ENCODE measurements around the gene CCR6.
A peak's percentile ranks its signal among the peaks of the same experiment; 100 is the strongest.

CCR6 gene

DNA sequence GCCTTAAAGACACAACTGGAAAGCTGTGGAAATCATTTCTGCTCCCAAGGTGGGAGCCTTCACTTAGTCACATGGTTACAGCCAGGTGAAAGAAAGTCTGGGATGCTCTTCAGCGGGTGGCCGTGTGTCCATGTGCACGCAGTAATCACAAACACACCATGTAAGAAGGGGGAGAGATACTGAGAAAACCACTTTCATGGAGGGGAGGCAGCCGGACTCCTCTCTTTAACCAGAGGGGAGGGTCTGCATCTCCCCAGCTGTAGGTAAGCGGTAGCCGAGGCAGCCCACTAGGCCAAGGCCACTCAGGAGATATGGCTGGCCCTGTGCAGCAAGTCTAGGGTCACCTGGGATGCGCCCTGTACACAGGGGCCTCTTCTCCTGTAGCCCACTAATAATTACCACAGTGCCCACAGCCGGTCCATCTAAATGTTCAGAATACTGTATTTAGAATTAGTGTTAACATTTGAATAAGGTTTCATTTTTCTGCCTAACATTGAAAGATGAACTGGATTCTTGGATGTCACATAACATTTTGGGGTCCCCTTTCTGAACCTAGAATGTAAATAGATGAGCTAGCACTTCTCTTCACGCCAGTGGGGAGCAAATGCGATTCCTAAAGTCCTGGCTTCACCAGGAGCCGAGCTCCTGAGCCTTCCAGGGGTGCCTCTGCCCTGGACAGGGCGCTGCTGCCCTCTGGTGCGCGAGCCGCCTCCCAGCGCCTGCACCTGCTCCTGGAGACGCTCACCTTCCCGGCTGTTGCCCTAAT lies 19.0 kb downstream of the CCR6 start:
- DNase-seq (ENCODE audit: low read depth), result peak; percentile 52
- no peak overlapping the region for H3K4me3 ChIP-seq (ENCODE audit: low read depth, low read length)
- TF ChIP-seq, protein P1, sequence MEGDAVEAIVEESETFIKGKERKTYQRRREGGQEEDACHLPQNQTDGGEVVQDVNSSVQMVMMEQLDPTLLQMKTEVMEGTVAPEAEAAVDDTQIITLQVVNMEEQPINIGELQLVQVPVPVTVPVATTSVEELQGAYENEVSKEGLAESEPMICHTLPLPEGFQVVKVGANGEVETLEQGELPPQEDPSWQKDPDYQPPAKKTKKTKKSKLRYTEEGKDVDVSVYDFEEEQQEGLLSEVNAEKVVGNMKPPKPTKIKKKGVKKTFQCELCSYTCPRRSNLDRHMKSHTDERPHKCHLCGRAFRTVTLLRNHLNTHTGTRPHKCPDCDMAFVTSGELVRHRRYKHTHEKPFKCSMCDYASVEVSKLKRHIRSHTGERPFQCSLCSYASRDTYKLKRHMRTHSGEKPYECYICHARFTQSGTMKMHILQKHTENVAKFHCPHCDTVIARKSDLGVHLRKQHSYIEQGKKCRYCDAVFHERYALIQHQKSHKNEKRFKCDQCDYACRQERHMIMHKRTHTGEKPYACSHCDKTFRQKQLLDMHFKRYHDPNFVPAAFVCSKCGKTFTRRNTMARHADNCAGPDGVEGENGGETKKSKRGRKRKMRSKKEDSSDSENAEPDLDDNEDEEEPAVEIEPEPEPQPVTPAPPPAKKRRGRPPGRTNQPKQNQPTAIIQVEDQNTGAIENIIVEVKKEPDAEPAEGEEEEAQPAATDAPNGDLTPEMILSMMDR (IDR thresholded peaks at IDR 0.05; ENCODE audit: low read depth, low read length), result peak; percentile 64
- no peak; the same call in 1 of the 2 replicates for TF ChIP-seq MYC (IDR thresholded peaks at IDR 0.05; ENCODE audit: low read depth, low read length)

DNA sequence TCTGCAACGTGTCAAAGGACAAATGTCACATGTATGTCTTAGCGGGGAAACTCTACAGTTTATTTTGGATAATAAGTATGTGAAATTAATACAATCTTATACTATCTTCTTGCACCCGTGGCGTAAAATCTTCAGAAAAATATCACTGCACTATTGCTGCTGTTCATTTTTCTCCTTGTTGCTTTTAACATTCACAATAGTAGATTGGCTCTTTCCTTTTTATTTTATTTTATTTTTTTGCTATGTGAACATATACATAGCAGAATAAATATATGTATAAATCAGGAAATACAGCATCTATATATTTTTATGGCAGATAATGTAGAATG lies 19.5 kb downstream of the CCR6 start:
- TF ChIP-seq, protein P2, sequence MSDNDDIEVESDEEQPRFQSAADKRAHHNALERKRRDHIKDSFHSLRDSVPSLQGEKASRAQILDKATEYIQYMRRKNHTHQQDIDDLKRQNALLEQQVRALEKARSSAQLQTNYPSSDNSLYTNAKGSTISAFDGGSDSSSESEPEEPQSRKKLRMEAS (IDR thresholded peaks at IDR 0.05; ENCODE audit: low read depth, low read length), result peak; percentile 40; the same call in 1 of the 2 replicates
- TF ChIP-seq, protein P1 (IDR thresholded peaks at IDR 0.05; ENCODE audit: low read depth, low read length), result no peak
- no peak for TF ChIP-seq POLR2A (IDR thresholded peaks at IDR 0.05; ENCODE audit: extremely low read depth, insufficient read length)
- TF ChIP-seq MYC (IDR thresholded peaks at IDR 0.05; ENCODE audit: low read depth, low read length), result no peak

DNA sequence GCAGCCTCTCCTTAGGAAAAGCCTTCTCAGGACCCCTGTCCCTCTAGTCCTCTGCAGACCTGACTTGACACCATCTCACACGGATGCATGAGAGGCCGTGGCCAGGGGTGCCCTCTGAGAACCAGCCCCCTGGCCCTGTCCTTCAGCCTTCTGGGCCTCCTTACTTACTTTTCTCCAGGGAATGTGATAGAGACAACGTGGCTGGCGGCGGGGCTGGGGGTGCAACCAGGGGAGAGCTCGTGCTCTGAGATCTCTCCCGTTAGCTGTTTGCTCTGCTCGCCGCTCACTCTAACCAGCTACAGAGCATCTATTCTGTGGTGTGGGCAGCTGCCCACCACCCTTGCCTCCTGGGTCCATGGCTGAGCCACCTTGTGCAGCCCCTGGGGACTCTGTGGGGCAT lies 20.1 kb downstream of the CCR6 start:
- no peak overlapping the region for H3K4me3 ChIP-seq (ENCODE audit: low read depth, low read length)
- DNase-seq (ENCODE audit: low read depth), result no peak
- no peak for TF ChIP-seq POLR2A (IDR thresholded peaks at IDR 0.05; ENCODE audit: extremely low read depth, insufficient read length)
- TF ChIP-seq, protein P2 (IDR thresholded peaks at IDR 0.05; ENCODE audit: low read depth, low read length), result no peak
- TF ChIP-seq, protein P1 (IDR thresholded peaks at IDR 0.05; ENCODE audit: low read depth, low read length), result no peak
- TF ChIP-seq MYC (IDR thresholded peaks at IDR 0.05; ENCODE audit: low read depth, low read length), result no peak

More for the DNA sequence above, 19.5 kb downstream of the CCR6 start:
- no peak overlapping the region for H3K4me3 ChIP-seq (ENCODE audit: low read depth, low read length)
- no peak for DNase-seq (ENCODE audit: low read depth)

DNA sequence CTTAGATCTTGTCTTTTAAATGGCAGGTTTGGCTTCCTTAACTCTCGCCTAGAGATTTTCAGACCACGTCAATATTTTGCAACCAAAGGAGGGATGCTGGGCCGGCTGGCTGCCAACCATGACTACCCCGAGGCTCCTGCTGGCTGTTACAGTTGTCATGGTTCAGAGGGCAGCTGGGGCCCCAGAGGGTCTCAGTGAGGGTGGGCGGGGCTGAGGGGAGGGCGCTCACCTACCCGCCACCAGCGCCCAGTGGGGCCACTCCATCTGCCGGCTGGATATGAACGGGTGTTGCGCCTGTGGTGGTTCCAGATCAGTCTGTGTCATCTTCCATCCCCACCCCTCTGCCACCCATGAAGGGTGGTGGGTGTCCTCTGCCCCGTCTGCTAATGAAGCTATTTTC lies 22.6 kb downstream of the CCR6 start:
- TF ChIP-seq, protein P2 (IDR thresholded peaks at IDR 0.05; ENCODE audit: low read depth, low read length), result no peak
- TF ChIP-seq, protein P1 (IDR thresholded peaks at IDR 0.05; ENCODE audit: low read depth, low read length), result no peak
- no peak for TF ChIP-seq POLR2A (IDR thresholded peaks at IDR 0.05; ENCODE audit: extremely low read depth, insufficient read length)
- TF ChIP-seq MYC (IDR thresholded peaks at IDR 0.05; ENCODE audit: low read depth, low read length), result no peak
- DNase-seq (ENCODE audit: low read depth), result no peak
- no peak overlapping the region for H3K4me3 ChIP-seq (ENCODE audit: low read depth, low read length)

DNA sequence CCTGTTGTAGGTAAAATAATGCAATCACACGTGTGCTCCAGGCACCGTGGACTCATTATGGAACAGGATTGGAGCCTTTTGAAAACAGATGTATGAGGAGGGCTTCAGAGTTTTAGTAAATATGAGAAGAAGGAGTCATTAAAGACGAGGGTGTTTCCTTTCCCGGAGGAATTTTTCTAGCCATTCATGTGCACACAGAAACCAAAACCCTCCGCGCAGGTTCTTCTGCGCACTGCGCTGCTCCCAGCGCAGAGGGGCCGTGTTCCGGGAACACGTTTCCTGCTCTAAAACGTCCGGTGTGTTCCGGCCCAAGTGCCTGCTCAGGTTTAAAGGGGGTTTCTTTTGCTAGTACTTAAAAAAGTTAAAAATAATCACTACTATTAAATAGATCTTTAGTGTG lies 23.2 kb downstream of the CCR6 start:
- DNase-seq (ENCODE audit: low read depth), result no peak
- no peak for TF ChIP-seq MYC (IDR thresholded peaks at IDR 0.05; ENCODE audit: low read depth, low read length)
- TF ChIP-seq, protein P2 (IDR thresholded peaks at IDR 0.05; ENCODE audit: low read depth, low read length), result no peak
- TF ChIP-seq, protein P1 (IDR thresholded peaks at IDR 0.05; ENCODE audit: low read depth, low read length), result no peak
- no peak for TF ChIP-seq POLR2A (IDR thresholded peaks at IDR 0.05; ENCODE audit: extremely low read depth, insufficient read length)
- no peak overlapping the region for H3K4me3 ChIP-seq (ENCODE audit: low read depth, low read length)
